Activated CD8-positive, alpha-beta memory T cell treated with anti-CD3 and anti-CD28 coated beads, Interleukin-2, amount 50 U/mL, for 4 hours (primary cell): ENCODE results near the gene GPC5.
"Not testable (repeated sequence)": the region's sequence is repeated elsewhere in the genome, so short reads cannot be mapped to it uniquely, and the experiment has no call there.

Source experiments
- DNase-seq: peaks from one replicate; pipeline ENCODE4 v3.0.0-alpha.2; 2020

Gene GPC5

DNA sequence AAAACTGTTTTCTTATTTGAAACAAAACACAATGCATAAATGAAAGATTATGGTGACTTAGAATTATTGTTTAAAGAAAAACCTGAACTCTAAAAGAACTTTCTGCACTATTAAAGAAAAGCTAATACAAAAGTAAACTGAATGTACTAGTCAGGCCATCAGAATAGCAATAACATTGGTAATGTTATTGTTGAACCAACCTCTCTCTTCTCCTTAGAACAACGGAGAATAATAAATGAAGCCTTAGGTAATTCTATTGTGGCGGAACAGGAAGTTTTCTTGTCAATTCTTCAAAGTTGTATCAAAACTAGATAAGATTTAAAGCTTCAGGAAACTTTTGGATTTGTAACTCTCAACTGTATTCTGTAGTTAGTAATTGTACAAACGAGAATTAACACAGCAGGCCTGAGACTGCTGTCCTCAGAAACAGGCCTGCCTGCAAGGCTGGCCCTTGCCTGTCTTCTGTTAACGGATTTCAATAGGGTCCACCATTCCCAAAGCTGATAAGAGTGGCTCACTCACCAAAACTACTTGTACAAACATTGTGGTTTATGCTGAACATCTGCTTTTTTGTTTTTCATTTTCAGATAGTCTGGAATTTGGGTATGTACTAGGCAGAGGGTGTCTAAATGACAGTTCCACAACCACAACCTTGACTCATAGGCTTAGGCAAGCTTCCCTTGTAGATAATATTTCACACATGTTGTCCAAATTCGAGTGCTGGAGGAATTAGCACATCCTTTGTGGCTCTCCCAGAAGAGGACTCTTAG is 825.8 kb downstream of the GPC5 start:
- DNase-seq = no peak

DNA sequence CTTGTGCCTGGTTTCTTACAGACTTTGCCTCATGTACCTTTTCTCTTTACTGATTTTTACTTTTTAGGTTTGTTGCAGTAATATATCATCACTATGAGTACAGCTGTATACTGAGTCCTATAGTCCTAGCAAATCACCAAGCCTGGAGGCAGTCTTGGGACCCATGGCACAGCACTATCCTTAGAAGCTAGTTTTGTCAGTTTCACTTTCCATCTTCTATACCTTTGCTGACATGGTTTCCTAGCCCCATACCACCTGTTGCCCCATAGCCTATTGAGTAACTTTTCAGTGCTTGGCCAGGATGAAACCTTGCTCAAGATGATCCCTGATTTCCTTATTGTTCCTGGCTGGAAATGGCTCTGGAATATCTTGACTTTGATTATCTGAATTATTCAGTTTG is 826.4 kb downstream of the GPC5 start:
- DNase-seq = no peak

DNA sequence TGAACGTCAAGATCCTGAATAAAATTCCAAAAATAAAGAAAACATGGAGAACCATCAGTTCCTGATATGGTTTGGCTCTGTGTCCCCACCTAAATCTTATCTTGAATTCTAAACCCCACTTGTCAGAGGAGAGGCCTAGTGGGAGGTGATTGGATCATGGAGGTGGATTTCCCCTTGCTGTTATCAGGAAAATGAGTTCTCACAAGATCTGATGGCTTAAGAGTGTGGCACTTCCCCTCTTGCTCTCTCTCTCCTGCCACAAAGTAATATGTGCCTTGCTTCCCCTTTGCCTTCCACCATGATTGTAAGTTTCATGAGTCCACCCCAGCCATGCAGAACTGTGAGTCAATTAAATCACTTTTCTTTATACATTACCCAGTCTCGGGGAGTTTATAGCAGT is 827.4 kb downstream of the GPC5 start:
- no peak for DNase-seq

DNA sequence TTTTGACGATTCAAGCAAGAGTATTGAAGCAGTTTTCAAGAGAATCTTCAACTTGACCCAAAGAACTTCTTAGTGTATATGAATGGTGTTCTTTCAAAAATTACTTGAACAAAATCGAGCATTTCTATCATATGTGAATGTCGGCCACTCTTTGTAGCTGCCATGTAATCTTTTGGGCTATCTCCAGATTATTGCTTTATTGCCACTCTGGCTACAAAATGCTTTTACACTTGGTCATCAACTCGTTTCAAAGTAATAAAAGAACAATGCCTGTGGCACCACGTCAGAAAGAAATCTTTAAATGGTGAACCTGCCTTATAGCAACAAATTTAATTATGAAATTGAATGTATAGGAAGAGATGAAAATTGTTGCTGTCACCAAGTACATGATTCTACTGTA is 834.5 kb downstream of the GPC5 start:
- no peak for DNase-seq

DNA sequence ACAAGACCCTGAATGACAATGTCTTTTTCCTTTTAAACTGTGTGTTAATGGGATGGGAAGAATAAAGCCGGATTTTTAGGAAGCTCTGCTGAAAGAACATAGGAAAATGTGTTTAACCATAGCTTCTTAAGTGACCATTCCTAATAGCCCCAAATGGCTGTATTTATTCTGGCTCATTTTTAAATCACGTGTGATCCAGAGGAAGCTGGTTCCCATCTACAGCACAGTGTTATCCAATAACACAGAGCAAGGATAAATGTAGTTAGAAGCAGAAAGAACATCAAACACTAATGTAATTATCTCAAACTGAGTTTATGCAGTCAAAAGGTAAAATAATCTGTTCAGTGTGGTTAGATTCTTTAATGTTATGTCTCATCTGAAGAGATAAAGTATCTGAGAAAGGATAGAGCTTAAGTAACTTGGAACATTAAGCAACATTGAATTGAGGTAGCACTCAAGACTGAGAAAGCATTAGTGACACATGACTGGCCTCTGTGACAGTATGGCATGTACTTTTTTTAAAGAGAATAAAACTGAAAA is 853.3 kb downstream of the GPC5 start:
- no peak for DNase-seq

DNA sequence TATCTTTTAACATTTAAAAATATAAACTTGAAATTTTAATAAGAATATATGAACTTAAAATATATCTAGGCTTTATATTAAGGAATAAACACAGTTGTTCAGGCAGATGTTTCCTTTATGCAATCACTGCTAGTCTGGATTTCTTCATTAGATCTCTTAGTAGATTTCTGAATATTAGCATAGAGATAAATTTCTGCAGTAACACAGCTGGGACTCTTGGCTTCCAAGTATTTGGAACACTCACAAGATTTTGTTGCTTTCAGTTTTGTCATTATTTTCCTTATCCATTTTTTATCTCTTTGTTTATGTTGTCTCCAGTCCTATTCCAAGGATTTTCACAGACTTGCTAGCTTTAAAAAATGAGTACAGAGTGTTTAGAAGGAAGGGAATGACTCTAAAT is 857.1 kb downstream of the GPC5 start:
- no peak for DNase-seq

DNA sequence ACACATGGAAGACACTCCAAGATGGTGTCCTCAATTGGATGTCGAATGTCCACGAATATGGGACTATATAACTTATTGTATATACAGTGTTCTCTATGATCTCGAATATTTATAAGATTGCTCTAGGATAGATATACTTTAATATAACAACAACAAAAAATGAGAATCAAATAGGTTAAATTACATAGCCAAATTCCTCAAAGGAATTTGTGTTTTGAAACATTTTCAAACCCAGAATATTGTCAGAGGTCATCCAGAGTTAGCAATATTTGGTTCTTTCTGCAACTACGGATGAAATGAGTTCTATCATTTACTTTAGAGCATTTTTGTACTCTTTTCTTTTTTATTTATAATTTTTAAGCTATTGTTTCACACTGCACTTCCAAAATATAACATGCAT is 857.8 kb downstream of the GPC5 start:
- DNase-seq = no peak

DNA sequence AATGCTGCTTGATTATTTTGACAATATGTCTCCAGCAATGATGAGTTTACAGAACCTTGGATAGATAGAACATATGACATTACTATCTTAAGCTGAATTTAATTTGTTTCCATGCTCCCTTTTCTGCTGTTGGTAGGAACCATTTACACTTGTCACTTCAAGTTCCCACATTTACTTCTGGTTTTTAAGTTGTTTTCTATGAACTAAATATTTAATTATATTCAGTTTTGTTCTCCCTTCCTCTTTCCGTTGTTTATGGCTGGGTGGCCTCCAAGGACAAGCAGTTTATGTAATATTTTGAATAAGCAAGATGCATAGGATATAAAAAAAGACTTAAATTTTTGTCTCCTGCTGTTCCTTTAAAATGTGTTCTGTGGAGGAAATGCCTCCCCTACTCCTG is 860.6 kb downstream of the GPC5 start:
- no peak for DNase-seq

DNA sequence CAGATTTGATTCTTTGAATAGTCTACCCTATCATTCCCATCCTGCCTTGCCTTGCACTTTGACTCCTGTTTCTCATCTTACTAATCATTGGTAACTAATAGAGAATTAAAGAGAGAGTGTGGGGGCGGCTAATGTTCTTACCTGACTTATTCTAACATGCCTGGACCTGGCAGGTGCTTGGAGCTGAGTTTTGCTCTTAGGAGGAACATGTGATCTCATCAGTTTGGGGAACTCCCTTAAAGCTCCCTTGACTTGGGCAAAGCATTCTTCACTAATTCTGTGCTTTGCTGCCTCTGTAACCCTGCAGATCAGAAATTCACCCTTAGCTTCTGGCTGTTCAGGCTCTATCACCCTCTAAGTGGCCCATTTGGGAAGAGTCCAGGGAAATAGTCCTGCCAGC is 861.1 kb downstream of the GPC5 start:
- no peak for DNase-seq

DNA sequence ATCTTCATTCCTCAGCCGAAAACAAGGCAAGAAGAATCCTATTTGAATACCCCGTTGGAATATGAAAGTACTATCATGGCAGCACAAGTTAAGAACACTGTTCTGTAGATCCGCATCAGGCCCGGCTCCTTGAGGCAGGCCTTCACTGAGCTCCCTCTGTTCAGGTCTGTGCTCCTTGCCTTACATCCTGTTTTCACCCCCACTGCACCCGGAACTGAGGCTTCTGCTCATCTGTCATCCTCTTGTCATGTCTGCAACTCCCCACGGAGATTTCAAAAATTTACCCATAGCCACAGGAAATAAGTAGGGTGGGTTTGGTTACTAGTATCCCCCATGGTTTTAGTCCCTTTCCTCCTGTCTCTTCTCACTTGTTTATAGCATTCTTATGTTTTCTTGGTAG is 861.9 kb downstream of the GPC5 start:
- no peak for DNase-seq

DNA sequence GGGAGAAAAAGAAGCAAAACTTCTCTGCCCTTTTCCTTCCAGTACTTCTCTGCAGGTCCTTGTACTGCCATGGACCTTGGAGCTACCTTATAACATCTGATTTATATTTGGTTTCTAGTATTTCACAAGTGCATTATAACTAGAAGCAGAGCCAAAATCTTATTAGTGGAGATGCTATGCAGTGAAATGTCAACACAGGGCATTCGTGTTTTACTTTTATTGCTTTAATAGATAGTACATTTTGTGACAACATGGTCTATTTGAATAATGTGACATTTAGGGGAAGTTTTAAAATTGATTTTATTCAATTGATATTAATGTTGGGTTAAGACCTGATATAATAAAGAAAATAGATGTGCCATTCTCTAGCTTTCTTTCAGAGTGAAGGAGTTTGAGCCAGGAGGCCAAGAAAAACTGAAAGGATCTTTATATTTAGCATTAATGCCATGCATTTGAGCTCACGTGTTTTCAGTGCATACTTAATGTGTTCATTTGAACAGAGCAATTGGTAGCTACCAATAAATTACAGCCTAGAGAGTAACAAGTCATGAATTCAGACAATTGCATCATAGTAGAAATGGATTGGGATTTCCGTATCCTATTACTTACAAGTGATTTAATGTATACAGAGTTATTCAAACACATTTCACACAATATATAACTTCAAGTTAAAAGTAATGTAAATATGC is 863.8 kb downstream of the GPC5 start:
- no peak for DNase-seq

DNA sequence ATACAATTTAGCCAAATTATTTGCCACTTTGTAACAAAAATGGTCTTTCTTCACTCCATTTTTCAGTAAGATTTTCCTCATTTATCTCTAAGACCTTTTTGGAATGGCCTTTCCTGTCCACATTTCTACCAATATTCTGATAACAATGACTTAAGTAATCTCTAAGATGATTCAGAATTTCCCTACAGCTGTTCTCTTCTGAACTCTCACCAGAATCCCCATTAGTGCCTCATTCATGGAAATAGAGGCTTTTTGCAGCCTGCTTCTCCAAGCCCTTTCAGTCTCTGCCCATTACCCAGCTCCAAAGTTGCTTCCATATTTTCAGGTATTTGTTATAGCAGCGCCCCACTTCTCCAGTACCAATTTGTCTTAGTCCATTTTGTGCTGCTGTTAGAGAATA is 867.0 kb downstream of the GPC5 start:
- DNase-seq = no peak

DNA sequence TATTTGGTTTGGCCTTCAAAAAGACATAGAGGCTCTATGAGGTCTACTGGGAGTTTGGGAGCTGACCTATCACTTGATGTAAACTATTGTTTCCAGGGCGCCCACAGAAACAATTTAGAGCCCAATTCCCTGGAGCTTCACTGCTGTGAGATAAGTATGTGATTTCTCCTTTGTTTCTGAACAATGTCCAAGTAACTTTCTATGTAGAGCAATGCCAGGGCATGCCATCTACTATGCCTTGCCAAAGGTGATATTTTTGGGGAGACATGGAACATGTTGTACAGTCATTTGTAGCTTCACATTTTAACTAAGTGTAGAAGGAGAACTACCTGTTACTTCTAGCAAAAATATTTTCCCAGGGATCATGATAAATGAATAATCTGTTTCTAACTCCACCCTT is 872.6 kb downstream of the GPC5 start:
- no peak for DNase-seq

DNA sequence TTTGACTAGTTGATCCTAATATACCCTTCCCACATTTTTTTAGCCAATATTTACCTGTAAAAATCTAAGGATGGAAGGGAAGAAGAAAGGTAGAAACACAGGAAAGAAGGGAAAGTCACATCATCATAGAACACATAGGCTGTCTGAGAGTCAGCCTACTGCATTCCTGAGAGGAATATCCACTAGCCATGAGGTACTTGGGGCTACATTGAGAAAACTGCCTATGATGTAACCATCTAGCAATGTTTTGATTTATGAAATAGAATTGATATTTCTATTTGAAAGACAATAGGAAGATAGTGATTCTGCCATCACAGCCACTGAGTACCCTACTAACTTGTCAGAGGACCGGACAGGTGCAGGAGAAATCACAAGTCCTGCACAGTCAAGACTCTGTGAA is 873.8 kb downstream of the GPC5 start:
- no peak for DNase-seq

DNA sequence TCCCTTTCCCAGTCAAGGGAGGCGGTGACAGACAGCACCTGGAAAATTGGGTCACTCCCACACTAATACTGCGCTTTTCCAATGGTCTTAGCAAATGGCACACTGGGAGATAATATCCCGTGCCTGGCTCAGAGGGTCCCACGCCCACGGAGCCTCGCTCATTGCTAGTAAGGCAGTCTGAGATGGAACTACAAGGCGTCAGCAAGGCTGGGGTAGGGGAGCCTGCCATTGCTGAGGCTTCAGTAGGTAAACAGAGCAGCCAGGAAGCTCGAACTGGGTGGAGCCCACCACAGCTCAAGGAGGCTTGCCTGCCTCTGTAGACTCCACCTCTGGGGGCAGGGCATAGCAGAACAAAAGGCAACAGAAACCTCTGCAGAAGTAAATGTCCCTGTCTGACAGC is 882.6 kb downstream of the GPC5 start:
- not testable (repeated sequence) for DNase-seq

DNA sequence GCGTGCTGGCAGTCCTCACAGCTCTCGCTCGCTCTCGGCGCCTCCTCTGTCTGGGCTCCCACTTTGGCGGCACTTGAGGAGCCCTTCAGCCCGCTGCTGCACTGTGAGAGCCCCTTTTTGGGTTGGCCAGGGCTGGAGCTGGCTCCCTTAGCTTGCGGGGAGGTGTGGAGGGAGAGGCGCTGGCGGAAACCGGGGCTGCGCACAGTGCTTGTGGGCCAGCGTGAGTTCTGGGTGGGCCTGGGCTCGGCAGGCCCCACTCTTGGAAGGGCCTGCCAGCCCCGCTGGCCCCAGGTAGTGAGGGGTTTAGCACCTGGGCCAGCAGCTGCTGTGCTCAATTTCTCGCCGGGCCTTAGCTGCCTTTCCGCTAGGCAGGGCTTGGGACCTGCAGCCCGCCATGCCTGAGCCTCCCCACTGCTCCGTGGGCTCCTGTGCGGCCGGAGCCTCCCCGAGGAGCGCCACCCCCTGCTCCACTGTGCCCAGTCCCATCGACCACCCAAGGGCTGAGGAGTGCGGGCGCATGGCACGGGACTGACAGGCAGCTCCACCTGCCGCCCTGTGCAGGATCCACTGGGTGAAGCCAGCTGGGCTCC is 892.4 kb downstream of the GPC5 start:
- DNase-seq = not testable (repeated sequence)

DNA sequence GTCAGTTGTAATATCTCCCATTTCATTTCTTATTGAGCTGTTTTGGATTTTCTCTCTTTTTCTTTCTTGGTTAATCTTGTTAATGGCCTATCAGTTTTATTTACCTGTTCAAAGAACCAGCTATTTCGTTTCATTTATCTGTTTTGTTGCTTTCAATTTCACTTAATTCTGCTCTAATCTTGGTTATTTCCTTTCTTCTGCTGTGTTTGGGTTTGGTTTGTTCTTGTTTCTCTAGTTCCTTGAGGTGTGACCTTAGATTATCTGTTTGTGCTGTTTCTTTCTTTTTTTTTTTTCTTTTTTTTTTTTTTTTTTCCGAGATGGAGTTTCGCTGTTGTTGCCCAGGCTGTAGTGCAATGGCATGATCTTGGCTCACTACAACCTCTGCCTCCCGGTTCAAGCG is 896.1 kb downstream of the GPC5 start:
- DNase-seq = not testable (repeated sequence)

DNA sequence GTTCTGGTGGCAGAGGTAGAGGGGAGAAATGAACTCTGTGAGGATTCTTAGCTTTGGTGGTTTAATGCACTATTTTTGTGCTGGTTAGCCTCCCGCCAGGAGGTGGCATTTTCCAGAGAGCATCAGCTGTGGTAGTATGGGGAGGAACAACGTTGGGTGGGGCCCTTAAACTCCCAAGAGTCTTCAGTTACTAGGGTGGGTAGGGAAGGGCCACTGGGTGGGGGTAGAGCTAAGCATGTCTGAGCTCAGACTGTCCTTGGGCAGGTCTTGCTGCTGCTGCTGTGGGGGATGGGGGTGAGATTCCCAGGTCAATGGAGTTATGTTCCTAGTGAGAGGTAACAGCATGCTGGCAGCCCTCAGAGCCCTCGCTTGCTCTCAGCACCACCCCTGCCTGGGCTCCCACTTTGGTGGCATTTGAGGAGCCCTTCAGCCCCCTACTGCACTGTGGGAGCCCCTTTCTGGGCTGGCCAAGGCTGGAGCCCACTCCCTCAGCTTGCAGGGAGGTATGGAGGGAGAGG is 897.8 kb downstream of the GPC5 start:
- DNase-seq = not testable (repeated sequence)

DNA sequence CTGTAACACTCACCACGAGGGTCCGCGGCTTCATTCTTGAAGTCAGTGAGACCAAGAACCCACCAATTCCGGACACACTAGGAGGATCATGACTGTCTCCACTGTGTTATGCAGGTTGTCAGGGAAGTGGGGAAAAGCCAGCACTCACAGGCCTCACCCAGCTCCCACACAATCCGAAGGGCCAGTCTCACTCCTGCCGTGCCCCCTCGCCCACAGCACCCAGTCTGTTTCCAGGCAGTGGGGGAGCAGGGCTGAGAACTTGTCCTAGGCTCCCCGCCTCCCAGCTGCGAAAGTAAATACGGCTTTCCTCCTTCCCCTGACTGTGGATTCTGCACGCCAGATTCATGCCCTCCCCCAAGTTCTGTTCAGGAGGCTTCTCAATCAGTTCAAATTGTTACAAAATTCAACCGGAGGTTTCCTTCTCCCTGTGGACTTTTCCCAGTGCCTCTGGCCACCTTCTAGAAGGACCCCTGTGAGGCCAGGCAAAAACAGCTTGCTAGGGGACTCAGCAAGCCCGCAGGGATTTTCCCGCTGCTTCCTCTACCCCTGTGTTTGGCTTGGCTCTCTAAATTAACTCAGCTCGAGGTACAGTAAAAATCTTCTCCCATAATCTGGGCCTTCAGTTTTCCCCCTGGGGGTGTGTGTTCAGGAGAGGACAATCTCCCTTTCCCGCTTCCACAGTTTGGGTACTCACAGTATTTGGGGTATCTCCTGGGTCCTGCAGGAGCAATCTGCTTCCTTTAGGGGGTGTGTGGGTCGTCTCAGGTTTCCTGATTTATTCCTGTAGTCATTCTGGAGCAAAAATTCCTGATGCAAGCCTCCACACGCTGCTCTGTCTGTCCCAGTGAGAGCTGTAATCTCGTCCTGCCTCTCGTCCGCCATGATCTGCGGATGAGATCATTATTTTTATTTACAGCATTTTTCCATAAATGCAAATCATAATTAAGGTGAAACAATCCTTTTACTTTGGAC is 899.8 kb downstream of the GPC5 start:
- DNase-seq = no peak

DNA sequence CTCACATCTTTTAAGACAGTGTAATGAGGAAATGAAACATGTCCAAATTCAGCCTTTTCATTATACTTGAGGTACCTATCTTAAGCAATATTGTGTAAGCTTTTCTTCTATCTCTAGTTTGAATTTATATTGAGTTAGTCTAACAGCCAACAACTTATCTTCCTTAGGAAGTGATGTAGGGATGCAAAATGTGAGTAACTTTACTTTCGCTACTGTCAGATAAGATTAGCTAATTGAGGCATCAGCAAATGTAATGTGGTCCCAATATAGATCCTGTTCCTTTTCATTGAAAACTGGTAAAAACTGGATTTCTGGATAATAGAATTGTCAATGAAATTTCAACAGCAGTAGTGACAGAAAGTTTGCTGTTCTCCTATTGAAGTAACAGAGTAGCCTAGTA is 902.2 kb downstream of the GPC5 start:
- DNase-seq = no peak

DNA sequence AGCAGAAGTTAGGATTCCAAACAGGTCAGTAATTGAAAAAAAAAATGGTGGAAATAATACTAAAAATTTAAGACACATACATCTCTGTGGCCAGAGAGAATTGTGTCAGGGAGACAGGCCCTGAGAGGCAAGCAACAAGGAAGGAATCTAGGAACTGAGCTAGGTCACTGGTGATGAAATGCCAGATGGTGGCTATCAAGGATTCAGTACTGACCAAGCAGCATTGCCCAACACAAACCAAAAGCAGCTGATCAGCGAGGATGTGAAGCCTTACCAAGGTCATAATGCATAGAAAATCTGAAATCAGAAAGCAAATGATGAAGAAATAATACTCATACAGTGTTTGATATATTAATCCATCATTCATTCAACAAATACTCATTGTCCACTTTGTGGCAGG is 905.0 kb downstream of the GPC5 start:
- no peak for DNase-seq

DNA sequence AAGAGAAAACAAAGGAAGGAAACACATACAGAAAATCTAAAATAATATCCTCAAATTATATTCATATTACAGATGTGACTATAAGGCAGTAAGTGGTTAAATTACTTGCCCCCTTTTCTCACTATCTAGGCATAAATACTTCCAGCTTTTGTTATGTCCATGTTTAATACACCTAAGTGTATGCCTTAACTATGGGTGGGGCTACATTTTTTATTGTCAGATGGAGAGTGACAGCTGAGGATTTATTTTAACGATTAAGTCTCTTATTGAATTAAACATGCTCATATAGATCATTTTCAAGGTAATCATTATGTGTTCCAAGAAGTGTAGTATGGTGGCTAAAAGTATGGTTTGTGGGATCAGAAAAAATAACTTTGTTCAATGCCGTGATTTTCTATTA is 909.3 kb downstream of the GPC5 start:
- DNase-seq = no peak

DNA sequence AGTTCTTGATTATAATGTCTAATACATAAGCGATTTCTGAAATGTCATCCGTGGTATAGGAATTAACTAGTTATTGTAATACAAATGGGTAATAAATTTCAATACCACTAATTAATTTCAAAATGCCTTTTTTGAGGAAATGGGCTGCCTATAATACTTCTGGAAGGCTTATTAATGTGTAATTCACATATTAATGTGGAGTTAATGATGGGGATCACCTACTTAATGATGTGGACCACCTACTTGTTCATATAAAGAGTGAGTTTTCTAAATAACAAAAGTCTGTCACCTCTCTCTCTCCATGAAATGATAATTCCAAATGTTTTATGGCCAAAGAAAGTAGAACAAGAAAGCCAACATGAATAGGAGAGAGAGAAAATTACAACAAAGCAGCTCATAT is 914.4 kb downstream of the GPC5 start:
- no peak for DNase-seq
